OCI-M1 (cell line): ENCODE measurements around the gene SEPTIN6.
"Not testable (repeated sequence)": the region's sequence is repeated elsewhere in the genome, so short reads cannot be mapped to it uniquely, and the experiment has no call there.

Source experiments
- DNase-seq: peaks from one replicate; lab custom pipeline; 2025; lab: John Stamatoyannopoulos, UW

SEPTIN6 gene

DNA sequence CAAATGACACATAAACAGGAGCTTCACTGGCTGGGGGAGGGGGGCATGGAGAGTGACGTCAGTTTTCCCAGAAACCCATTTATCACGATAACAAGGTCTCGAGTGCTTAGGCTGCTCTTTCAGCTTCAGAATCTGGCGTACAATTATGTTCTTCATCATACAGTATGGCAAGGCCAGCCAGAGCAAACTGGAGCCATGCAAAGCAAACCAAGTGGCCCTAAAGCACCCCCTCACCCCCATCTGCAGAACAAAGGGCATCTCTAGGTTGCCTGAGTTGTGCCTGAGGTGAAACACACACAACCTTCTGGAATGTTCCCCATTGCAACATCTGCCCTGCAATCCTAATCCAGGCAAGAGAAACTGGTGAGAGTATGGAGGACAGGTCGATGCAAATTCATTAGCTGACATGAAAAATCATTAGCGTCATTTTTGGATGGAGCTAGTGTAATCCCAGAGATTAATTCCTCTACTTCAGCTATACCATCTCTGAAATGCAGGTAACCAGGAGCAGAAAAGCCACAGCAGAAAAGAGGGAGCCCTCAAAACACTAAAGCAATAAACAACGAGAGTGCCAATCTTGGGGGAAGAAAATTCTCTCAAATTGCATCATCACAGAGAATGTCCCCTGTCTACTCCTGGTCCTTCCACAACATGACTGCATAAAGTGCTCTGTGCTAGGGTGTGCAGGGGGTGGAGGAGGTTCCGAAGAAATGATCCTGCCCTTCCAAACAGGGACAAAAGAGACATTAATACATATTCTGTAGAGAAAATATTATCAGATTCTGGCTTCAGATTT lies 1.8 kb downstream of the SEPTIN6 start:
- peak; percentile 93 for DNase-seq

DNA sequence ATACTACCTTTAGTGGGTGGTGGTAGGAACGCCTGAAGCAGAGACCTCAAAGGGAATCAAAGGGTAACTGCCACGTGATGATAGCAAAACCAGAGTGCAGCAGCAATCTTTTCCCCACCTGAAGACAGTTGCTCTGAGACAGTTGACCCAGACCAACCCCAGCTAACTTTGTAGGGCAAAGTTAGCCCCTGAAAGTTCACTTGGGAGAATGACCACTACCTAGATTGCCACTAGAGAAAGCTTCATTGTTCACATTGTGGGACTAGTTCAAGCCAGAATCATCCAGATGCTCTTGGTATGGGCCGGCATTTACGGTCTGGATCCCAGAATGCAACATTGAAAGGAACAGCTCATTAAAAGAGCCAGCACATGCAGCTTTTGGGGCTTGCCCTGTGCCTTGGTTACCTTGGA lies 4.1 kb downstream of the SEPTIN6 start:
- DNase-seq = peak; percentile 4

DNA sequence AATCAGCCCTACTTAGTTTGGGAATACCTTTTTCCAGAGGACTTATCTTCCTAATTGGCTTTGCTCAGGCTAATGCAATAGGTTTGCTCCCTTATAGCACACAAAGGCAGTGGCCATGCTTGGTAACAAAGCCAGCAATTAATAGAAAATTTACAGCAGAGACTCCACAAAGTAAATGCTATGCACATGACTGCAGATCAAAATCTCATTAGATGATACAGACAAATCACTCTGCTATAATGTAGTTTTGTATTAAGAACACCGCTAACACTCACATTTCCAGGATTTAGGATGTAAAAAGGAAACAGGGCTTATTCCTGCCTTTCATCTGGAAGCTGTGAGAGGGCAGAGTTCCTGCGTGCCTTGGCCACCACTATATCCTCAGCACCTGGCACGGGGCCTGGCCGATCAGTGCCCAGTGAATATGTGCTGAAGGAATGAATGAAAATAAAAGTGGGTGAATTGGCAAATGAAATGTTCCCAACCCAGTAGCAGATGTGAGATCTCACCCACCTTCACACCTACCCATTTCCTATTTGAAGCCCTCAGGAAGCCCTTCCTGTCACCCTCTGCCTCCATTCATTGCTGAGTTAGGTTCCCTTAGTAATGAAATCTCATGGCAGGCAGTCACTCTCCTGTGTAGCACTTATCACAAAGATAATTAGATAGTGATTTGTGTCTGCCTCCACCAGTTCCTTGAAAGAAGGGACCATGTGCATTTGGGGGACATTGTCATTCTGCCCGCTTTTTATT lies 5.1 kb downstream of the SEPTIN6 start:
- DNase-seq = no peak

DNA sequence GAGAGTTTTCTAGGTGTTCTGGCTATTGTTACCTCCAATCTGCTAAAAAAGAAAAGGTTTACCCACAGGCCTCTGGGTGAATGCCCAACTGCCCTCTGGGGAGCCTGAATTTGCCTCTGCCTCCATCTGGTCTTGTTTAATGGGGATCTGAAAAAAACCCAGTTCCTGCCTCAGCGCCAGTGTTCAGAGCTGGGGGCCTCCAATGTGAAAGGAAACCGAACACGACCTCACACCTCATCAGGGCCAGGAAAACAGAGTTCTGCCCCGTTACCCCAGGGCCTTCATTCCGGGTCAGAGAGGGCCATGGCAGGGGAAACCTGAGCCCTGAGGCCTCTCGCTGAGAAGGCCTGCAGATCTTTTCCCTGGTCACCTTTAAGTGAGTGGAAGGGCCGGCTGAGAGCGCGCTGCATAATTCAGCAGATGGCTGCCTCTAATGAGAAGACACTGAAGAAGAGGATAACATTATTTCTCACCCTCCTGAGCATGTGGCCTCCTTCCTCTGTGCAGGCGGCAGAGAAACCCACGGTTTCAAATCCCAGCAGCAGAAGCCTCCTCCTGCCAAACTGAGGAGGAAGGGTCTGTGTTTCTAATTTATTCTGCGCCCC lies 6.8 kb downstream of the SEPTIN6 start:
- peak; percentile 31 for DNase-seq

DNA sequence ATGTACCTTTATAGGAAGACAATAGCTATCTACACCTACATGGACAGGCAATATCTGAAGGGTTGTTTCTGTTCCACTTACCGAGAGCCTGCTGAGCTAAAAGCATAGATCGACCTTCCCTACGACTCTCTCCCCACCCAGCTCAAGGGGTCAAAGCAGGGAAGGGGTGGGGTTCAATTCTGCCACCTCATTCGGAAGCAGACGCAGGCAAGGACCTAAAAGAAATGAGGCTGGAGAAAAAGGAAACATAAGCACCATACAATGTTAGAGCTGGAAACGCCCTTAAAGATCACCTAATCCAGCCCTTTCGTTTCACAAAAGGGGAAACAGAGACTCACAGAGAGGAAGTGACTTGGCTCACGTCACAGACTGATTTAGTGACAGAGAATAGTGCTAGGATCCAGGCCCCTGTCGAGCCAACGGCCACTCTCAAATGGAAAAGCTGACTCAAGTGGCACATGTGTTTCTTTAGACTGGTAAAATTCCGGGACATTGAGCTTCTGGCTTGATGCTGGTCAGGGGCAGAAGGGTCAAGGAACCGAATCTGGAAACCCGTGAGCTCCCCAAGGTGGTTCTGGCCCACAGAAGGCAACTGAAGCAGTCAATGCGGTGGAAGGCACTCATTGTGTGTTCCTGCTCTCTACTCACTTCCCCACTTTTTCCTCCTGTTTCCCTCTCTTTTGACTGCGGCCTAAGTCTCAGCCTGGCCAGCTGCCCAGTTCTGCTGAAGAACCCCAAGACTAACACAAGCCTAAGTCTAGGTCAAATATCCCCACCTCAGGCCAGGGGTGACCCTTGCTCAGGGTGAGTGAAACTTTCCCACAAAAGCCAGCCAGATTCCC lies 7.5 kb downstream of the SEPTIN6 start:
- peak; percentile 86 for DNase-seq

DNA sequence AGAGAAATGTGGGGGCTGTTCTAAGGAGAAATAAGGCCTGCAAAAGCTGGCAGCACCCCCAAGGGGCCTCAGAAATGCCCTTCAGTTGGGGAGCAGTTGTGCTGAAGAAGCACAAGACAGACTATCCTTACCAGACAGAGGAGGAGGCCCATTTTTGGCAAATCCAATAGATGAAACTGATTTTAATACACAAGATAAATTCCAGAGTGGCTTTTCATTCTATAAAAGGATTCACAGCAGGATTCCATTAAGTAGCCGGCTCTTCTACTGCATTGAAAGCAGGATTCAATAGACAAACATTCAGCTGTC lies 8.1 kb downstream of the SEPTIN6 start:
- no peak for DNase-seq

DNA sequence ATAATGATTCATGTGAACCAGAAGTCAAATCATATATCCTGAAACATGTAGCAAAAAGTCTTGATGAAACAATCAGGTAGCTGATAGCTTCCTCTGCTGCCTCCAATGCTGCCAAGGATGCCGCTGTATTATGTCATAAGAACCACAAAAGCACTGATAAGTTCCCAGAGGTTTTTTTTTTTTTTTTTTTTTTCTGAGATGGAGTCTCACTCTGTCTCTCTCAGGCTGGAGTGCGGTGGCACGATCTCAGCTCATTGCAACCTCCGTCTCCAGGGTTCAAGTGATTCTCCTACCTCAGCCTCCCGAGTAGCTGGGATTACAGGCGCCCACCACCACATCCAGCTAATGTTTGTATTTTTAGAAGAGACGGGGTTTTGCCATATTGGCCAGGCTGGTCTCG lies 8.7 kb downstream of the SEPTIN6 start:
- DNase-seq = peak; percentile 82

DNA sequence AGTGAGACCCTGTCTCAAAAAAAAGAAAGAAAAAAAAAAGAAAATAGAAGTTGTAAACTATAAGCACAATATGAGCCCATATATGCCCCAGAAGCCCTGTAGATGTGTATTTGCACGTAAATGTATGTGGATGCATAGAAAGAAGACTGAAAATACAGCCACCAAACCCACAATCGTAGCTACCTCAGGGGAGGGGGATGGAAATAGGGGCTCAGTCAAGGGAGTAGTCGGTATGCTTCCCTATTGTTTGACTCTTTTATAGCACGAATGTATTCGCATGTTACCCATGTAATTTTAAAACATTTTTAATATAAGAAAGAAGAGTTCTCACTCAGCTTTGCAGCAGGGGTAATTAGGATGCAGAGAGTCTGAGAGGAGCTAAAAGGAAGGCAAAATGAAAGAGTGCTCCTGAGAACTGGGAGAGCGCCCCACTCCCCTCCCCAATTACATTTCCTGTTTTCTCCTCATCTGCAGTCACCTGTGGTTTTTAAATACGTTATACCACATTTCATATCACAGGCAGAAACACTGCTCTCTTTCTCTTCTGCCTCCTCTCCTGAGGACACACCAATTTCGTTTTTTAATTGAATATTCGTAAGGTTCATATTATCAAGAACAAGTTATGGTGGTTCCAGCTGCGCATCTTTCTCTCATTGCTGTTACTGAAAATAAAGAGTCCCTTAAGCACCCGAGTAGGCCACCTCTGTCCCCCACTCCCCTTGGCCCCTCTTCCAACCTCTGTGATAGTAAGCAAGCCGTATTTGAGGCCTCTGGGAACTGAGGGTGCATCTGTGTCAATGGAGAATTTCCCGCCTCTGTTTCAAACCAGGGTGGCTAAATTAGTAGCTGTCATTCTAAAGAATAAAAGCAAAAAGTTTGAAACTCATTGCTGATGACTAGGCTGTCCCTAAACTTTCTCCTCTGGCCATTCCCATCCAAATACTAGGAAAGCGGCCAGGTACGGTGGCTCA lies 10.7 kb downstream of the SEPTIN6 start:
- DNase-seq = peak; percentile 80

DNA sequence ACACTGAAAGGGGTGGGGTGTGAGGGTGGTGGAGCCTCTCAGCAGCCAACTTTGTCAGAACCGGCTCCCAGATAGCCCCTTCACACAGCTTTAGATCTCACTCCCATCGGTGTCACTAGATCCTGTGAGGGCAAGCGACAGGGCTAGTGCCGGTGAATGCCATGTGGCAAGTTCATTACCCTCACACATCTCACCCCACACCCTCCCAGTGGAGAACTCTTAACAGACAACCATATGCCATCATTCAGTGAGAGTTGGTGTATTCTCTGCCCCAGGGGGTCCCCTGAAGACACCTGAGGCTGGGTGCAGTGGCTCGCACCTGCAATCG lies 15.3 kb downstream of the SEPTIN6 start:
- DNase-seq = no peak

DNA sequence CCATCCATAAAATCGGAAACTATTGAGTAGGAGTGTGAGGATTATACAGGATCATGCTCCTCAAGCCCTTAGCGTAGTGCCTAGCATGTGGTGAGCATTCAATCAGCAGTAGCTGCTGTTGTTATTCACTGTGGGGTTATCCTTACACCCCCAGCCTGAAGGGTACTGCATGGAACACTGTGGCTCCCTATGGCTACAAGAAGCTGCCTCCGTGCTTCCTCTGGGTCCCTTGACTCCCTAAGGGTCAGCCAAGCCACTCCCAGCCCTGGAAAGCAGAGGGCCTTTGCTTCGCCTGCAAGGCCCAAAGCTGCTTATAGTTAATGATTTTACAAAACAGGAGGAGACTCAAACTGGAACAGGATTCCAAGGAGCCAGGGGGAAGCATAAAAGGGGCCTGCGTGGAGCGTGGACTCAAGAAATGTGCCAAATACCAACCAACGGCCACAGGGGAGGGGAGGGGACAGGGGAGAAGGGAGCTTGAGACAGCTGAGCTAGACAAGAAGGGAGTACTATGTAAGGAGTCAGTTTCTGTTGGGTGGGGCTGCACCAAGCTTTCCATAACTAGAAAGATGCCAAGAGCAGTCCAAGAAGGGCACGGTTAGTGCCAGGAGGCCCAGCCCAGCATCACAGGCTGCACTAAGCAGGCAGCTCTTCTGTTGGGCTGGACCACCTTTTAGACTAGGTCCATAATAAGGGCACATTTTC lies 15.9 kb downstream of the SEPTIN6 start:
- no peak for DNase-seq

DNA sequence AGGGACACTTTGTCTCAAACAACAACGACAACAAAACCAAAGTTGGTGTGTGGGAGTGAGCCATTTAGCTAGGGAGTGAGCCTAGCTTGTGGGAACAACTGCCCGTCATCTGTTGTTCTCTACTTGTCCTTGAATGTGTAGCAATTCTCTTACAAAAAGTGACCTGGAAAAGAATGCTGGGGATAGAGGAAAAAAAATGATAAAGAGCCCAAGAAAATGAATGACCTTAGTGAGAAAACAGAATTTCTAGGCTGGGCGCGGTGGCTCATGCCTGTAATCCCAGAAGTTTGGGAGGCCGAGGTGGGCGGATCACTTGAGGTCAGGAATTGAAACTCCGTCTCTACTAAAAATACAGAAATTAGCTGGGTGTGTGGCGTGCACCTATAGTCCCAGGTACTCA lies 19.6 kb downstream of the SEPTIN6 start:
- DNase-seq = no peak

DNA sequence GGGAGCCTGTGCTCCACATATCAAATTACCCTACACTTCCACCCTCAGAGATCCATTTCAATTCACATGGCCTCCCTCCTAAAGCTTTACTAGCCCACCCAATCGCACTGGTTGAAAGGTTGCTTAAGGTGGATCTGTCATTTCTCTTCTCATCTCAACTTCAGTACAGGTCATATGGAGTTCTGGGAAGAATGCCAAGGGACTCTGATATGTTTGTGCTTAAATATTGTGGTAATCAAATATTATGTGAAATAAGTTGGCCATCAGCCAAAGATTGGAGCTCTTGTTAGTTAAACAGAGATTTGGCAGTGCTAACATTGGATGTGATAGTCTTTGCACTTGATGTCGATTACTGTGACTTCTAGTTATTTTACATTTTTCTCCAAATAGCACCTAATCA lies 20.5 kb downstream of the SEPTIN6 start:
- no peak for DNase-seq

DNA sequence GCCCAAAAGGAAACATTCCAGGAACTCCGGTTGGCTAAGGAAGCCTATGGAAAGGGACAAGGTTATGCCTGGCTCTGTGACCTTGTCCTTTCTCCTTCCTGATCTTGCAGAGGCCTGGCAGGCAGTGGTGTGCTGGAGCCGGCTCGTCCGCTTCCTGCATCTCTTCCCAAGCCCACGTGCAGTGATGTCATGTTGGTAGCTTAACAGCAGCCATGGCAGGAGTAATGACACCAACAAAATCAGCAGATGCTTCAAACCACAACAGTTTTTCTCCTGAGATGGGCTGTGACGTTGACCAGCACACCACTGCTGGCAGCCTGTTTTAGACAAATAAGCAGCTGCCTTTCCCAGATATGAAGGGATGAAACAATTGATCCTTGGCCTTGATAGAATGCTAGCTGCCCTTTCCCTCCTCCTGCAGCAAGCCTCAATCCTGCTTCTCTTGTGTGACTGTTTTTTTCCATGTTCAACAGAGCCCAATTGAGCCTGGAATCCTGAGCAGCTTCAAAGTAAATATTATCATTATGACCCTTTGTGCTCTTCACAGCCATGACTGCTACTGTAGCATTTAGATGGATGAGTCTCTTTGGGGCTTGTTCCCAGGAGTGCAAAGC lies 23.4 kb downstream of the SEPTIN6 start:
- DNase-seq = no peak

DNA sequence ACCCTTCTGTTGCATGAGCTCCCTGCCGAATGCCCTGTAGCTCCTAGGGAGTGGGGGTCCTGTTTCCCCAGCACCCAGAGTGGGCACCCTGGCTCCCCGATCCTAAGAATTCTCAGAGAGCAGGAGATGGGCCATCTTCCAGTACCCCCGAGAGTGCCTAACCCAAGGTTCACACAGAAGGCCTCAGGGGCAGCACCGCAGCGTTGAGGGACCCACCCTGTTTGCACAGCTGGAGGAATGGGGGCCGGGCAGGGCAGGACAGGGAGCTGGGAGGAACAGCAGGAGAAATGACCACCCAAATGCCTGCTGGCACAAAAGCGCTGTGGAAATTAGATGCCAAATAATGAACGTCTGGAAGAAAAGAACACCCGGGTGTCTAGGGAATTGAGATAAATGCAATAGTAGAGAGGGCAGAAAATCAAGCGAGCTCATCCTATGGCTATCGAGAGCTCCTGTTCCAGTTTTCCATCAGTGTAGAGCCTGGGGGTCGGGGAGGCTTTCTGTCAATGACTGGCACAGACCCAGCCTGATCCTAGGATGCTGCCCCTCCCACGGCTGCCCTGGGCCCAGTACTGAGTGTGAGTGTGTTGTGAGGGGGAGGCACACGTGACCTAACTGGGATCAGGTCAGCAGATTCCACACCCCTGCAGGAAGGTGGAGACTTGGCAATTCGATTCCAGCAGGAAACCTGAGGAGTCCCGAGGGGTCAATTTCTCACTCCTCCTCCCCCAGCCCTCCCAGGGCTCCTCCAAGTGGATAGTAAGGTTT lies 25.7 kb downstream of the SEPTIN6 start:
- DNase-seq = no peak

DNA sequence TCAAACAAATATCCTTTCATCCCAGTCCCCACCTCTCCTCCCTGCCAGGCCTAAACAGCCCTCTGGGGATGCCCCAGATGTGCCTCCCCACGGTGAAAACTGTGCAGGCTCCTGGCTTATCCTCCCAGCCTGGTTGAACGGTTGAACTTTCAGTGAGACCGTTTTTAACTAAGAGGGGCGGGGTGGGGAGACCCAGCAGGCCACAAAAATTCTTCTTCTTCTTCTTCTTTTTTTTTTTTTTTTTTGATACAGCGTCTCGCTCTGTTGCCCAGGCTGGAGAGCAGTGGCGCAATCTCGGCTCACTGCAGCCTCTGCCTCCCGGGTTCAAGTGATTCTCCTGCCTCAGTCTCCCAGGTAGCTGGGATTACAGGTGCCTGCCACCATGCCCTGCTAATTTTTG lies 28.1 kb downstream of the SEPTIN6 start:
- not testable (repeated sequence) for DNase-seq

DNA sequence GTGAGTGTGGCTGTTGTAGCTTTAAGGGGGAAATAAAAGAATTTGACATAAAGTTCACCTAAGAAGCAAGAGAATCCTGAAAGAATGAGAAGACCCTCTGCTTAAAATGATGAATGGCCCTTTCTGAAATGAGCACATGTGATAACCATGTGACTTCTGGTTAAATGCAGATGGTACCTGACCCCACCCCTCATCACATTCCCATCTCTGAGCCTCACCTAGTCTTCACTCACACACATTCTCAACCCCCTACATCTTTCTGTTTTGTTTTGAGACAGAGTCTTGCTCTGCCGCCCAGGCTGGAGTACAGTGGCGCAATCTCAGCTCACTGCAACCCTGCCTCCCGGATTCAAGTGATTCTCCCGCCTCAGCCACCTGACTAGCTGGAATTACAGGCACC lies 31.5 kb downstream of the SEPTIN6 start:
- no peak for DNase-seq

DNA sequence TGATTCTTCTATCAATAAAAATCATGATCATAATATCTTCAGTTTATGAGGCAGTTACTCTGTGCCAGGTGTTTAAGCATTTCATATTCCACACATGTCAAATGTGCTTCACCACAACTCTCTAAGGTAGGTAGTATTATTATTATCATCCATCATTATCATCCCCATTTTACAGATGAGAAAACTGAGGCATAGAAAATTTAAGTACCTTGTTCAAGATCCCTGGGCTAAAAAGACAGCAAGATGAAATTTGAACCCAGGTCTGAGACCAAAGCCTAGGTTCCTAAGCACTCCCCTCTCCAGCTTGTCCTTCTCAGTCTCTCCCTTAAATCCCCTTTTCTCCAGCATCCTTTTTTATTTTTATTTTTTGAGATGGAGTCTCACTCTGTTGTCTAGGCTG lies 33.4 kb downstream of the SEPTIN6 start:
- DNase-seq = no peak

DNA sequence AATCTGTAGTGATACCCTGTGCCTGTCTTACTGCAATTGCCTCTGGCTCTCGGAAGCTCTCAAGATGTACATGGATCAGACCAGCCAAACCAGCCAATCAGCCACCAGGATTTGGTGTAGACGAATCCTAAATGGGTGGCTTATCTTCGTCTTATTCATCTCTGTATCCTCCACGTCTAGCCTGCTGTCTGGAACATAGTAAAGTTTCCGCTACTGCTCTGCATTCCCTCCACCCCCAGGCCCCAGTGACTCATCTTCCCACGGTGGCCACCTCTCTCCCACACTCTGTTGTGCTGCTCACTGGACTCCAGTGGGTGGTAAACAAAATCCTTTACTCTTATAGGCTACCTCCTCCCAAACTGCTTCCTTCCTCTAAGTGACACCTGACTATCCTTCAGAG lies 37.8 kb downstream of the SEPTIN6 start:
- no peak for DNase-seq

DNA sequence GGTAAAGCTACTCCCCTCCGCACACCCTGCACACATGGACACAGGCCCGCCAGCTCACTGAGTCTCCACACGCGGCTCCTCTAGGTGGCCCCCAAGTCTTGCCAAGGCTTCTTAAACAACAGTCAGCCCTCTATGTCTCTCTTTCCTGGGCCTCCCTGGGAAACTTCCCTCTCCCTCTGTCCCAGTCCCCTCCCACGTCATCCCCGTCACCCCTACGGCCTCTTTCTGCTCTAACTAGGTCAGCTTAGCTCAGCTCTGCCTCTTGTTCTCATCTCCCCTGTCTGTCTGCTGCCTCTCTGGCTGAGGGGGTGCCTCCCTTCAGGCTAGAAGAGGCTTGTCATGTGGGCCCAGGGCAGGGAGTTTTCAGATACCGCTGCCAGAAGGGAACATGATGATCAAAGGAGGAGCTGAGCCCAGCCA lies 38.8 kb downstream of the SEPTIN6 start:
- no peak for DNase-seq

DNA sequence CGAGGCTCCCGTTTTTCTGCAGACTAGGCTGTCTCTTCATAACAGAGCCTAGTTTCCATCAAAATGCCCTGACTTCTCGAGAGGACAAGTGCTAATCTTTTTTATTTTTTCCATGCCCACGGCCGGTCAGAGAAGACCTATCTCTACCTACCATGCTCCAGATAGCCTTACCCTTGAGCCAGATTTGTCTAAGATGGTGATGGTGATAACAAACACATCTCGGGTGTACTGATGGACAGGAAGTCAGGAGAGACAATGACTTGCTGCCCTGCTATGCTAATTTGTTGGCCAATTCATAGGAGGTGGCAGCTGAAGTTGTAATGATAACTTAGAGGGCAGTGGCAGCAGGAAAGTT lies 44.6 kb downstream of the SEPTIN6 start:
- DNase-seq = no peak
